Neural cell (in vitro differentiated cells): Measurements from ENCODE around the gene MNS1. TPM values are rescaled to one million over a fixed set of nuclear protein-coding genes. Genes with fewer than 3 reads are reported as not detected.

ENCODE experiments used
- H2AFZ ChIP-seq: fragments of 200-600, 300-800 bp; sonication (generic), shearing (Covaris generic); 2 replicates; pipeline ENCODE4 v1.6.0; 2014; ENCODE audit warnings: low read depth, mild to moderate bottlenecking, antibody characterized with exemption, low read length, moderate library complexity
- H3F3A ChIP-seq: fragments of 200-600 bp; shearing (Covaris generic); 2 replicates; pipeline ENCODE4 v1.6.1; 2016; ENCODE audit warnings: mild to moderate bottlenecking, moderate library complexity, mixed read lengths, antibody characterized with exemption, low read length; ENCODE audit not compliant: insufficient read depth, poor library complexity, severe bottlenecking
- H3K27ac ChIP-seq: fragments of 200-600, 300-800 bp; sonication (generic), shearing (Covaris generic); 2 replicates; pipeline ENCODE4 v1.5.1; 2014; ENCODE audit warnings: mild to moderate bottlenecking, low read length, moderate library complexity
- H3K27me3 ChIP-seq: fragments of 300-800, 200-600 bp; sonication (generic), shearing (Covaris generic); 2 replicates; pipeline ENCODE4 v1.6.0; 2014; ENCODE audit warnings: mild to moderate bottlenecking, low read depth, low read length, moderate library complexity; ENCODE audit not compliant: insufficient read depth
- H3K36me3 ChIP-seq: fragments of 300-800, 200-600 bp; sonication (generic), shearing (Covaris generic); 2 replicates; pipeline ENCODE4 v1.5.1; 2014; ENCODE audit warnings: mild to moderate bottlenecking, antibody characterized with exemption, low read length, moderate library complexity; ENCODE audit not compliant: insufficient read depth
- H3K4me2 ChIP-seq: fragments of 300-800, 200-600 bp; sonication (generic), shearing (Covaris generic); 2 replicates; pipeline ENCODE4 v1.6.0; 2014; ENCODE audit warnings: mild to moderate bottlenecking, low read length
- H3K4me3 ChIP-seq: fragments of 300-800, 200-600 bp; sonication (generic), shearing (Covaris generic); 2 replicates; pipeline ENCODE4 v1.5.1; 2014; ENCODE audit warnings: mild to moderate bottlenecking, low read length, moderate library complexity
- H3K79me2 ChIP-seq: fragments of 200-600 bp; shearing (Covaris generic); replicated peaks from 2 replicates; pipeline ENCODE4 v1.6.0; 2014; ENCODE audit warnings: mild to moderate bottlenecking, low read length, moderate library complexity; ENCODE audit not compliant: insufficient read depth
- H3K9ac ChIP-seq: fragments of 300-800, 200-600 bp; sonication (generic), shearing (Covaris generic); 2 replicates; pipeline ENCODE4 v1.6.1; 2016; ENCODE audit warnings: mild to moderate bottlenecking, low read length, mixed read lengths
- H3K9me2 ChIP-seq: fragments of 200-600 bp; shearing (Covaris generic); 2 replicates; pipeline ENCODE4 v1.6.1; 2016; ENCODE audit warnings: mild to moderate bottlenecking, low read length, mixed read lengths; ENCODE audit not compliant: insufficient read depth
- H3K9me3 ChIP-seq: fragments of 200-600, 300-800 bp; sonication (generic), shearing (Covaris generic); 2 replicates; pipeline ENCODE4 v1.6.1; 2016; ENCODE audit warnings: mild to moderate bottlenecking, mixed run types, low read length, moderate library complexity, mixed read lengths
- H4K20me1 ChIP-seq: fragments of 200-600 bp; shearing (Covaris generic); 2 replicates; pipeline ENCODE4 v1.6.1; 2016; ENCODE audit warnings: mild to moderate bottlenecking, mixed run types; ENCODE audit not compliant: insufficient read depth
- CTCF ChIP-seq: fragments of 450-650 bp; IDR thresholded peaks from 2 replicates; pipeline ENCODE4 v1.5.1; 2014; ENCODE audit warnings: antibody characterized with exemption, mild to moderate bottlenecking, moderate library complexity; ENCODE audit not compliant: poor library complexity, severe bottlenecking
- EP300 ChIP-seq: fragments of 450-650 bp; conservative IDR thresholded peaks from 2 replicates; pipeline ENCODE4 v1.6.1; 2014; ENCODE audit warnings: antibody characterized with exemption, mild to moderate bottlenecking, moderate library complexity; ENCODE audit not compliant: poor library complexity, severe bottlenecking
- EZH2 ChIP-seq: fragments of 200-600, 300-800 bp; shearing (Covaris generic), sonication (generic); IDR thresholded peaks from 2 replicates; pipeline ENCODE4 v1.6.1; 2014; ENCODE audit warnings: antibody characterized with exemption, low read length, borderline replicate concordance, mild to moderate bottlenecking; ENCODE audit not compliant: insufficient read depth, poor library complexity, severe bottlenecking
- MXI1 ChIP-seq: fragments of 450-650 bp; conservative IDR thresholded peaks from 2 replicates; pipeline ENCODE4 v1.6.1; 2014; ENCODE audit warnings: antibody characterized with exemption, mild to moderate bottlenecking; ENCODE audit not compliant: poor library complexity, severe bottlenecking
- POLR2AphosphoS5 ChIP-seq: IDR thresholded peaks from 2 replicates; pipeline ENCODE4 v1.6.1; 2012
- RAD21 ChIP-seq: fragments of 450-650 bp; conservative IDR thresholded peaks from 2 replicates; pipeline ENCODE4 v1.6.1; 2014; ENCODE audit warnings: antibody characterized with exemption, mild to moderate bottlenecking, moderate library complexity
- REST ChIP-seq: IDR thresholded peaks from 2 replicates; pipeline ENCODE4 v1.6.1; 2012; ENCODE audit warnings: borderline replicate concordance
- SMC3 ChIP-seq: fragments of 450-650 bp; conservative IDR thresholded peaks from 2 replicates; pipeline ENCODE4 v1.6.1; 2014; ENCODE audit warnings: antibody characterized with exemption, mild to moderate bottlenecking, moderate library complexity; ENCODE audit not compliant: poor library complexity
- TAF1 ChIP-seq: IDR thresholded peaks from 2 replicates; pipeline ENCODE4 v1.6.1; 2012; ENCODE audit warnings: low read depth
- polyA minus RNA-seq: library from RNA; depleted of rRNA, polyadenylated mRNA; stranded (reverse); fragments of >200 nt; gene quantifications from 2 replicates; pipeline ENCODE4 v1.2.3, GENCODE V29; 2014
- polyA plus RNA-seq: library from polyadenylated mRNA; depleted of rRNA; stranded (reverse); fragments of >200 nt; gene quantifications from 2 replicates; pipeline ENCODE4 v1.2.3, GENCODE V29; 2014

MNS1 gene
- polyA plus RNA-seq (not detected in 2 replicates), polyA minus RNA-seq (0.35 TPM in 1 of 2 replicates, not detected in the other)

- Histone ChIP-seq H3K36me3 (no peaks in the 10 kb centered on the region), H2AFZ (no peak within 1 kb of the TSS), H3K79me2 (no peaks in the 10 kb centered on the region), H3F3A (no peaks in the 10 kb centered on the region), H3K4me3 (peak within 1 kb of the TSS; percentile 64), H3K27ac (no peak within 1 kb of the TSS), H3K27me3 (no peaks in the 10 kb centered on the region), H3K9ac (no peak within 1 kb of the TSS), H3K9me2 (no peaks in the 10 kb centered on the region), H4K20me1 (no peaks in the 10 kb centered on the region), H3K4me2 (no peak within 1 kb of the TSS), H3K9me3 (no peaks in the 10 kb centered on the region)
- TF ChIP-seq EZH2, result no peak
- TF ChIP-seq TAF1, result no peak
- TF ChIP-seq REST, result no peak
- peak; percentile 93 for TF ChIP-seq MXI1
- TF ChIP-seq CTCF, result no peak
- no peak for TF ChIP-seq RAD21
- no peak for TF ChIP-seq SMC3
- TF ChIP-seq POLR2AphosphoS5, result no peak
- TF ChIP-seq EP300, result peak; percentile 14
These were observed at the start of gene MNS1 for GRCh38 chr15:56464893-56465520. Gene MNS1 (minus strand): TSS chr15:56465137. CDS start chr15:56464972, 165 bp downstream.

- H3F3A ChIP-seq, result no peaks in the 10 kb centered on the region
- no peak overlapping the region for H3K27ac ChIP-seq
- TF ChIP-seq REST (no peak), CTCF (peak; percentile 76), SMC3 (peak; percentile 79), RAD21 (peak; percentile 78)
- no peak overlapping the region for H3K4me3 ChIP-seq
- H3K4me2 ChIP-seq, result no peak overlapping the region
- no peaks in the 10 kb centered on the region for H3K36me3 ChIP-seq
- H3K79me2 ChIP-seq, result no peaks in the 10 kb centered on the region
- no peaks in the 10 kb centered on the region for H4K20me1 ChIP-seq
- H2AFZ ChIP-seq, result no peak overlapping the region
- H3K9me3 ChIP-seq, result no peaks in the 10 kb centered on the region
- H3K9ac ChIP-seq, result no peak overlapping the region
- H3K27me3 ChIP-seq, result no peaks in the 10 kb centered on the region
- no peaks in the 10 kb centered on the region for H3K9me2 ChIP-seq
These were observed 31.7 kb upstream of the MNS1 start for GRCh38 chr15:56496635-56497034.
